GM19023 (cell line): ENCODE data around the gene GALR2.

Experiments used
- ATAC-seq: cut with Tn5 transposase; IDR thresholded peaks from one replicate; pipeline ENCODE4 v1.9.1; 2021; ENCODE audit warnings: mild to moderate bottlenecking, moderate library complexity; ENCODE audit not compliant: unreplicated experiment

GALR2 gene

GRCh38 chr17:76079535-76079955 lies 5.0 kb downstream of the GALR2 start:
- no peak for ATAC-seq

GRCh38 chr17:76079956-76080767 lies 5.6 kb downstream of the GALR2 start:
- no peak for ATAC-seq

- no peak for ATAC-seq
Measured at GRCh38 chr17:76080768-76081287, 6.2 kb downstream of the GALR2 start.

GRCh38 chr17:76081295-76082210 lies 7.0 kb downstream of the GALR2 start:
- no peak for ATAC-seq

GRCh38 chr17:76082326-76083251 lies 8.0 kb downstream of the GALR2 start:
- no peak for ATAC-seq

- ATAC-seq = no peak
Measured at GRCh38 chr17:76083536-76084182, 9.1 kb downstream of the GALR2 start.

GRCh38 chr17:76085066-76085730 lies 10.6 kb downstream of the GALR2 start:
- no peak for ATAC-seq

GRCh38 chr17:76085731-76086366 lies 11.3 kb downstream of the GALR2 start:
- ATAC-seq = no peak

GRCh38 chr17:76086384-76086783 lies 11.8 kb downstream of the GALR2 start:
- ATAC-seq = no peak

- ATAC-seq = no peak
Measured at GRCh38 chr17:76087531-76087930, 12.9 kb downstream of the GALR2 start.

GRCh38 chr17:76088041-76088867 lies 13.7 kb downstream of the GALR2 start:
- ATAC-seq = no peak

GRCh38 chr17:76088868-76089576 lies 14.4 kb downstream of the GALR2 start:
- no peak for ATAC-seq

GRCh38 chr17:76089680-76090516 lies 15.3 kb downstream of the GALR2 start:
- ATAC-seq = no peak

GRCh38 chr17:76090517-76091129 lies 16.0 kb downstream of the GALR2 start:
- no peak for ATAC-seq

- no peak for ATAC-seq
Measured at GRCh38 chr17:76091526-76092286, 17.1 kb downstream of the GALR2 start.
